Measurements from ENCODE around the gene CKS2.
A peak's percentile ranks its signal among the peaks of the same experiment; 100 is the strongest.

The CKS2 gene

GRCh38 chr9:89309166-89309565 is 1.8 kb upstream of the CKS2 start:
- DNase-seq: no peak
- in situ Hi-C loops (cut with MboI; ENCODE audit: low pct_unique_long_range_greater_than_20kb, low sequenced_read_pairs): no loop called here

DNA sequence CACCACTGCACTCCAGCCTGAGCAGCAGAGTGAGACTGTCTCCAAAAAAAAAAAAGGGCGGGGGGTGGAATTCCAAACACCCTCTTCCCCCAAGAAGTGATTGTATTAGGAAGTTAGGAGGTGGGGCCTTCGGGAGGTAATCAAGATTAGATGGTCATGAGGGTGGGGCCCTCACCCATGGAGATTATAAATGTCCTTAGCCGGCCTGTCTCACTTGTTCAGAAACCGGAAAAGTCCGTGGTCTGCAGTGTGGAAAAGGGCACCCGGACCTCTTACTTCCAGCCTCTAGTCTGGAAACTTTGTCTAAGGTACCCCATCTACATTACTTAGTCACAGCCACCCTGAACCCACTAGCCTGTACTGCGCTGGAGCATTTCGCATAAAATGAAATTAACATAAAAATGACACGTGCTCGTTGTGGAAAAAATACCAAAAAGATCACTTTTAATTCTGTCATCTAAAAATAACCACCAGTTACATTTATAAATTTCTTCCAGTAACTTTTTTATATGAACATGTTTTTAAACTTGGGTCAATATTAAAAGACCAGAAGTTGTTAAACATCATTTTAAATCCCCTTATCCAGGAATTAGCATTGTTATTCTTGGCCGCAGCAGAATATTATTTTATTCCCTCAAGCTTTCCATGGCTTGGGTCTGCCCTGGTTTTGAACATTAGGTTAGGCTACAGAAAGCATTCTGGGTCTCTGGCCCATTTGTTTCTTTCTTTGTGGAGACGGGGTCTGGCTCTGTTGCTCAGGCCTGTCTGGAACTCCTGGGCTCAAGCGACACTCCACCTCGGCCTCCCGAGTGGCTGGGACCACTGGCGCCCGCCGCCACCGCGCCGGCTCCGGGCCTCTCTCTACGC is 1.2 kb upstream of the CKS2 start:
- DNase-seq: no peak
- in situ Hi-C loops (cut with MboI; ENCODE audit: low pct_unique_long_range_greater_than_20kb, low sequenced_read_pairs): no loop called here

GRCh38 chr9:89311346-89312221 is 589 bp downstream of the CKS2 start:
- DNase-seq: peak; percentile 33
- in situ Hi-C loops (cut with MboI; ENCODE audit: low pct_unique_long_range_greater_than_20kb, low sequenced_read_pairs): no loop called here

DNA sequence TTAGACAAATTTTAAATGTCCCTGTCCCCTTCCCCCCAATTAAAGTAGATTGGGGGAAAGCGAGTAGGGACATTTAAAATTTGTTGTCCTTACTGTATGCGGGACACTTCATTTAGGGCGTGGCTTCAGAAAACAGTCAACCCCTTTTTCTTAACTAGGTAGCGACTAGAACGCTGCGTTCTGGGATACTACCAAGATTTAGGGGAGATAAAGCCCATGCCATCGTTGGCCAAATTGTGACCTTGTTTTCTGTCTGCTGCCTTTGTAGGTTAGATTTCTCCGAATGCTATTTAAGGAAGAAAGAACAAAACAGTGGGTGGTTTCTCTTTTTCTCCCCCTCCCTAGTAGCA is 1.2 kb downstream of the CKS2 start:
- peak; percentile 51 for DNase-seq
- in situ Hi-C loops (cut with MboI; ENCODE audit: low pct_unique_long_range_greater_than_20kb, low sequenced_read_pairs): no loop called here

GRCh38 chr9:89313842-89314241 is 2.8 kb downstream of the CKS2 start:
- in situ Hi-C loops (cut with MboI; ENCODE audit: low pct_unique_long_range_greater_than_20kb, low sequenced_read_pairs): no loop called here
- DNase-seq: no peak

GRCh38 chr9:89314955-89315354 is 4.0 kb downstream of the CKS2 start:
- in situ Hi-C loops (cut with MboI; ENCODE audit: low pct_unique_long_range_greater_than_20kb, low sequenced_read_pairs): no loop called here

GRCh38 chr9:89315482-89315881 is 4.5 kb downstream of the CKS2 start:
- no peak for DNase-seq
- in situ Hi-C loops (cut with MboI; ENCODE audit: low pct_unique_long_range_greater_than_20kb, low sequenced_read_pairs): no loop called here

More at GRCh38 chr9:89314955-89315354, 4.0 kb downstream of the CKS2 start:
- no peak for DNase-seq

- DNase-seq: no peak
- in situ Hi-C loops (cut with MboI; ENCODE audit: low pct_unique_long_range_greater_than_20kb, low sequenced_read_pairs): no loop called here
Measured at GRCh38 chr9:89317282-89317681, 6.3 kb downstream of the CKS2 start.

- DNase-seq: peak; percentile 98
- in situ Hi-C loops (cut with MboI; ENCODE audit: low pct_unique_long_range_greater_than_20kb, low sequenced_read_pairs): no loop called here
Measured at GRCh38 chr9:89318123-89319014, 7.4 kb downstream of the CKS2 start, which contains the start of gene SECISBP2. SECISBP2 (plus strand) TSS chr9:89318500; CDS start chr9:89318577, 77 bp downstream.

GRCh38 chr9:89319015-89319905 is 8.3 kb downstream of the CKS2 start:
- DNase-seq: peak; percentile 33
- in situ Hi-C loops (cut with MboI; ENCODE audit: low pct_unique_long_range_greater_than_20kb, low sequenced_read_pairs): no loop called here

- in situ Hi-C loops (cut with MboI; ENCODE audit: low pct_unique_long_range_greater_than_20kb, low sequenced_read_pairs): no loop called here
- no peak for DNase-seq
Measured at GRCh38 chr9:89323390-89323789, 12.4 kb downstream of the CKS2 start.

GRCh38 chr9:89325733-89326132 is 14.7 kb downstream of the CKS2 start:
- no peak for DNase-seq
- in situ Hi-C loops (cut with MboI; ENCODE audit: low pct_unique_long_range_greater_than_20kb, low sequenced_read_pairs): no loop called here

DNA sequence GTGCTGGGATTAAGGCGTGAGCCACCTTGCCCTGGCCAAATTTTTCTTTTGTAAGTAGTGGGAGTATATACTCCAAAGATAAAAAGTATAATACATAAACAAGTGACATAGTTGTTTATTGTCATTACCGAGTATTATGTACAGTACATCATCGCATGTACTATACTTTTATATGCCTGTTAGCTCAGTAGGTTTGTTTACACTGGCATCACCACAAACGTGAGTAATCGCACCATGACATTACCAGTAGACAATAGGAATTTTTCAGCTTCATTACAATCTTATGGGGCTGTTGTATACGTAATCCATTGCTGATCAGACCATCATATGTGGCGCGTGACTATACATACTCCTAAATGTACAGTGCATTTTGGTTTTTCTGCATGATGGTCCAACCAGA is 17.1 kb downstream of the CKS2 start:
- no peak for DNase-seq
- in situ Hi-C loops (cut with MboI; ENCODE audit: low pct_unique_long_range_greater_than_20kb, low sequenced_read_pairs): no loop called here

- in situ Hi-C loops (cut with MboI; ENCODE audit: low pct_unique_long_range_greater_than_20kb, low sequenced_read_pairs): no loop called here
Measured at GRCh38 chr9:89329917-89330316, 18.9 kb downstream of the CKS2 start.

DNA sequence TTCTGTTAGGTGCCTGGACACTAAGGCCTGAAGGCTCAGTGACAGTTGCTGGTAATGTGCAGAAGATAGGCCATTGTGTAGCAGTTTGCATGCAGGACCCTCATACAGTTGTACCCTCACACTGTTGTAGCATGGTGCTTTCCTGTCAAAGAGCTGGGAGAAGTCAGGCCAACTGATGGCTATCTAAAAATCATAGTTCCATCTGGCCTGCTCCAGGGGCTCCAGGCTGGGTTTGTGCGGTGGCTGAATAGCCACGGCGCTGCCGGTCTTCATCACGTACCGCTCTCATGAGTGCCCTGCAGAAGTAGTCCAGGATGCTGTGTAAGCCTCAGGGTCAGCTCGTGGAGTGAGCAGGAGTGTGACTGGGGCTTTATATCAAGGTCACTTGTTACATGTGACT is 19.5 kb downstream of the CKS2 start:
- in situ Hi-C loops (cut with MboI; ENCODE audit: low pct_unique_long_range_greater_than_20kb, low sequenced_read_pairs): no loop called here
- DNase-seq: no peak

More at GRCh38 chr9:89329917-89330316, 18.9 kb downstream of the CKS2 start:
- no peak for DNase-seq

GRCh38 chr9:89339807-89340206 is 28.8 kb downstream of the CKS2 start:
- in situ Hi-C loops (cut with MboI; ENCODE audit: low pct_unique_long_range_greater_than_20kb, low sequenced_read_pairs): no loop called here

DNA sequence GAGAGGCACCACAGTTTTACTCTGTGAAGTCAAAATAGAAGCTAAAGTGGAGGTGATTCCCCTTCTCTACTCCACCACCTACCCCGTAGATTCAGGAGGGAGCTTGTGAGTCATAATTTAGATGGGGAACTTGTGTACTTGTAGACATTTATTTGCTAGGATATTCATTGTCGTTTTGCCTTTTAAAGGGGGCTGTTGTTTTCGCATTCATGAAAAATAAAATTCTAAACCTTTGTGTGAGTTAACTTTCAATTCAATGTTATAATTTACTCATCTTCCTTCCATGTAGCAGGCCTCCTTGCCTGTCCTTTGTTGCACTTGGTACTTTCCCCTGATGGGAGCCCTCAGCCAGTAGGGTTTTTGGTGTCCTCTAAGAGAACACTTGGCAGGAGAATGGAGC is 29.3 kb downstream of the CKS2 start:
- in situ Hi-C loops (cut with MboI; ENCODE audit: low pct_unique_long_range_greater_than_20kb, low sequenced_read_pairs): no loop called here
- DNase-seq: no peak

More at GRCh38 chr9:89339807-89340206, 28.8 kb downstream of the CKS2 start:
- DNase-seq: no peak

- DNase-seq: no peak
- in situ Hi-C loops (cut with MboI; ENCODE audit: low pct_unique_long_range_greater_than_20kb, low sequenced_read_pairs): no loop called here
Measured at GRCh38 chr9:89342213-89342612, 31.2 kb downstream of the CKS2 start.
